Endothelial cell of umbilical vein (primary cell): Measurements from ENCODE around the gene KAZN. TPM values are rescaled to one million over a fixed set of nuclear protein-coding genes. Genes with fewer than 3 reads are reported as not detected.

Experiments
- BruUV-seq: library from RNA; stranded (reverse); fragments of 400-500 nt; replicated peaks from 2 replicates; lab custom pipeline; 2021; lab: Mats Ljungman, UMichigan
- CTCF ChIA-PET: fragments of 300-600, 350-600 bp; sonication (Branson Sonifier 250); formaldehyde crosslinking; loops from one replicate; lab custom pipeline; 2021; ENCODE audit warnings: antibody characterized with exemption, inconsistent platforms; lab: Charles Lee
- POLR2A ChIA-PET: fragments of 300-600, 350-600 bp; sonication (Branson Sonifier 250); formaldehyde crosslinking; loops from one replicate; lab custom pipeline; 2021; ENCODE audit warnings: antibody characterized with exemption, inconsistent platforms; lab: Charles Lee
- DNase-seq: peaks from one replicate; pipeline ENCODE4 v3.0.0-alpha.2; 2011; ENCODE audit warnings: low read depth, low spot score
- FAIRE-seq: peaks from 2 replicates; lab custom pipeline; 2011; peaks lifted over from hg19 to GRCh38; lab: Jason Lieb, UNC
- H2AFZ ChIP-seq: 2 replicates; pipeline ENCODE4 v1.6.0; 2012; ENCODE audit warnings: low read depth, low read length, control low read depth, inconsistent platforms
- H3K27ac ChIP-seq: 2 replicates; pipeline ENCODE4 v1.5.1; 2011; ENCODE audit warnings: low read depth, mild to moderate bottlenecking, control low read depth, low read length, moderate library complexity; ENCODE audit not compliant: insufficient read depth
- H3K27me3 ChIP-seq, 2 experiments: 2 replicates each; pipeline versions ENCODE4 v1.6.0 to v1.6.1; 2011; ENCODE audit warnings: low read length in 2 of 2, mixed read lengths in 1 of 2; ENCODE audit not compliant: control insufficient read depth in 2 of 2, insufficient read depth in 2 of 2
- H3K36me3 ChIP-seq, 2 experiments: 2 replicates in 1 of 2; 3 replicates in 1 of 2; pipeline ENCODE4 v1.5.1; 2011; ENCODE audit warnings: low read length in 2 of 2, mild to moderate bottlenecking in 1 of 2, moderate library complexity in 1 of 2; ENCODE audit not compliant: control insufficient read depth in 2 of 2, insufficient read depth in 2 of 2; ENCODE audit errors: extremely low read depth in 1 of 2
- H3K4me1 ChIP-seq: 3 replicates; pipeline ENCODE4 v1.5.1; 2011; ENCODE audit warnings: mild to moderate bottlenecking, low read length; ENCODE audit not compliant: control insufficient read depth, insufficient read depth; ENCODE audit errors: extremely low read depth
- H3K4me2 ChIP-seq: 2 replicates; pipeline ENCODE4 v1.6.1; 2011; ENCODE audit warnings: low read length, control low read depth, mixed read lengths; ENCODE audit not compliant: insufficient read depth
- H3K4me3 ChIP-seq, 3 experiments: fragments of 200-600 bp in 1 of 3; sonication (generic), shearing (Covaris generic) in 1 of 3; replicated peaks in 1 of 3; 2 replicates each; pipeline ENCODE4 v1.5.1; 2011 to 2016; ENCODE audit warnings: control low read depth in 3 of 3, low read length in 3 of 3, mild to moderate bottlenecking in 2 of 3, inconsistent platforms in 1 of 3, low read depth in 1 of 3, moderate library complexity in 1 of 3; ENCODE audit not compliant: insufficient read depth in 1 of 3
- H3K79me2 ChIP-seq: 2 replicates; pipeline ENCODE4 v1.6.0; 2012; ENCODE audit warnings: low read length, inconsistent platforms; ENCODE audit not compliant: control insufficient read depth, insufficient read depth
- H3K9ac ChIP-seq: replicated peaks from 2 replicates; pipeline ENCODE3; 2011; ENCODE audit warnings: low read length, control low read depth; ENCODE audit not compliant: insufficient read depth; ENCODE audit errors: extremely low read depth
- H3K9me1 ChIP-seq: replicated peaks from 3 replicates; pipeline ENCODE4 v1.6.0; 2011; ENCODE audit warnings: mild to moderate bottlenecking, low read length; ENCODE audit not compliant: control insufficient read depth, insufficient read depth; ENCODE audit errors: extremely low read depth
- H3K9me3 ChIP-seq: replicated peaks from 2 replicates; pipeline ENCODE4 v1.5.1; 2012; ENCODE audit warnings: low read length, inconsistent platforms; ENCODE audit not compliant: control insufficient read depth, insufficient read depth
- H4K20me1 ChIP-seq: replicated peaks from 2 replicates; pipeline ENCODE3; 2011; ENCODE audit warnings: mild to moderate bottlenecking, low read length; ENCODE audit not compliant: control insufficient read depth, insufficient read depth; ENCODE audit errors: extremely low read depth
- EZH2 ChIP-seq: IDR thresholded peaks from 2 replicates; pipeline ENCODE4 v1.6.1; 2012; ENCODE audit warnings: borderline replicate concordance, low read depth, mild to moderate bottlenecking, moderate library complexity, low read length, inconsistent platforms; ENCODE audit not compliant: severe bottlenecking
- FOS ChIP-seq: IDR thresholded peaks from 2 replicates; pipeline ENCODE4 v1.6.1; 2011; ENCODE audit warnings: mild to moderate bottlenecking, low read length, moderate library complexity, borderline replicate concordance; ENCODE audit not compliant: insufficient read depth
- GATA2 ChIP-seq: IDR thresholded peaks from 2 replicates; pipeline ENCODE4 v1.7.0; 2011; ENCODE audit warnings: low read depth, mild to moderate bottlenecking, moderate library complexity, mixed read lengths, low read length; ENCODE audit not compliant: insufficient read length, insufficient read depth
- JUN ChIP-seq: IDR thresholded peaks from 2 replicates; pipeline ENCODE4 v1.6.1; 2011; ENCODE audit warnings: borderline replicate concordance, low read depth; ENCODE audit not compliant: insufficient read length, insufficient read depth
- MYC ChIP-seq: IDR thresholded peaks from one replicate; pipeline ENCODE4 v1.6.1; 2011; ENCODE audit warnings: mild to moderate bottlenecking, low read depth, low read length
- POLR2A ChIP-seq: IDR thresholded peaks from 2 replicates; pipeline ENCODE4 v1.6.1; 2012; ENCODE audit warnings: low read depth, mild to moderate bottlenecking, control low read depth, low read length
- POLR2AphosphoS5 ChIP-seq: IDR thresholded peaks from 2 replicates; pipeline ENCODE4 v1.6.1; 2012; ENCODE audit warnings: low read depth, mild to moderate bottlenecking, control low read depth, low read length, moderate library complexity; ENCODE audit not compliant: insufficient read depth
- dilution Hi-C: fragments of 300-500 bp; cut with MboI; formaldehyde crosslinking; loops from one replicate; pipeline ENCODE4 v1.15.0; 2019; ENCODE audit warnings: low sequenced_read_pairs; ENCODE audit not compliant: extremely low pct_ligation_motif_present
- intact Hi-C: fragments of 100-400 bp; cut with micrococcal nuclease; formaldehyde crosslinking; loops from one replicate; pipeline ENCODE4 v1.10.0; 2022
- polyA plus RNA-seq, 4 experiments: library from polyadenylated mRNA; depleted of rRNA in 3 of 4; stranded (reverse) in 3 of 4; unstranded in 1 of 4; fragments of >200 nt; gene quantifications; 2 replicates each; pipeline versions ENCODE4 v1.2.1 to v1.2.3, GENCODE V29; 2011 to 2012; ENCODE audit warnings: missing spikeins in 1 of 4
- total RNA-seq: library from RNA; stranded (reverse); gene quantifications from 2 replicates; pipeline ENCODE4 v1.2.3, GENCODE V29; 2021
- TF ChIP-seq, protein P1 (sequence below), 2 donors: IDR thresholded peaks; 1 replicate in 1 of 2; 2 replicates in 1 of 2; pipeline ENCODE4 v1.5.1; 2011; ENCODE audit warnings: low read length in 2 of 2, mild to moderate bottlenecking in 2 of 2, moderate library complexity in 2 of 2, control low read depth in 1 of 2, inconsistent platforms in 1 of 2, low read depth in 1 of 2; ENCODE audit not compliant: insufficient read depth in 1 of 2; ENCODE audit errors: extremely low read depth in 1 of 2
- TF ChIP-seq, protein P2 (sequence below): IDR thresholded peaks from 2 replicates; pipeline ENCODE4 v1.6.1; 2011; ENCODE audit not compliant: insufficient read depth, insufficient read length

Gene KAZN
- total and polyA plus RNA-seq, 2 donors (not counting 3 experiments of a cell fraction or from before 2014, with no cell fraction given): 1.6 to 5.8 TPM

DNA sequence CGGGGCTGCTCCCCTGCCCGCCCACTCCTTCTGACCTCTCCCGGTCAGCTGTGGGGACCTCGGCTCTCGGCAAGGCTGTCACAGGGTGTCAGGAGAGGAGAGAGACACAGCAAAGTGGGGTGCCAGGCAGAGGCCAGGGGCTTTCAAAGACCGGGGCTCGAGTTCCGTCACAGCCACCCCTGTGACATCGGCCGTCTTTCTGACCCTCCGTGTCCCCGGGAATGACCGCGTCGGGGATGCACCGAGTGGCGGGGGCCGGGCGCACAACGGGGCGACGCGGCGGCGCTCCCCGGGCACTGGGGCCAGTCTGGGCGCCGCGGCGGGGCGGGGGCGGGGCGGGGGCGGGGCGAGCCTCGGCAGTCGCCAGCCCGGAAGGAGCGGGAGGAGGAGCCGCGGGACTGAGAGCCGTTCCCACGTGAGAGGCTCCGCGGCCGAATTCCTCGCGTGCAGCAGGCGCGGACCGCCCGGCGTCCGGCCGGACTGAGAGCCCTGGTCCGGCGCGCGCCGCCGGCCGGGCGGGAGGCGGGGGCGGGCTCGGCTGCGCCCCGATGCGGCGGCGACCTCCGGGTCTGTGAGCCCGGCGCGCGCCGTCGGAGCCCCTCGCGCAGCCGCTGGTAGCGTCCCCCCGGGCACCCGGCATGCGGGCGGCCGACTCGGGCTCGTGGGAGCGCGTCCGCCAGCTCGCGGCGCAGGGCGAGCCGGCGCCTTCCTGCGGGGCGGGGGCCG, 325.4 kb downstream of the KAZN start:
- H3K79me2 ChIP-seq: no peaks in the 10 kb centered on the region
- peaks cover 8 to 14% of the 10 kb centered on the region in 2 experiments for H3K27me3 ChIP-seq
- intact Hi-C loops (loop anchor here (1.0 to 5.0 kb wide), 4 partner anchors 45 to 147 kb away; no protein-coding TSS in a partner anchor), dilution Hi-C loops (no loop called here)
- peaks cover 5% of the 10 kb centered on the region for H3K4me1 ChIP-seq
- H3K36me3 ChIP-seq: no peaks in the 10 kb centered on the region
- H2AFZ ChIP-seq: peak overlapping the region; percentile 52
- DNase-seq (peak; percentile 20), FAIRE-seq (no peak)
- no peak overlapping the region for H3K4me2 ChIP-seq
- TF ChIP-seq, protein P1, sequence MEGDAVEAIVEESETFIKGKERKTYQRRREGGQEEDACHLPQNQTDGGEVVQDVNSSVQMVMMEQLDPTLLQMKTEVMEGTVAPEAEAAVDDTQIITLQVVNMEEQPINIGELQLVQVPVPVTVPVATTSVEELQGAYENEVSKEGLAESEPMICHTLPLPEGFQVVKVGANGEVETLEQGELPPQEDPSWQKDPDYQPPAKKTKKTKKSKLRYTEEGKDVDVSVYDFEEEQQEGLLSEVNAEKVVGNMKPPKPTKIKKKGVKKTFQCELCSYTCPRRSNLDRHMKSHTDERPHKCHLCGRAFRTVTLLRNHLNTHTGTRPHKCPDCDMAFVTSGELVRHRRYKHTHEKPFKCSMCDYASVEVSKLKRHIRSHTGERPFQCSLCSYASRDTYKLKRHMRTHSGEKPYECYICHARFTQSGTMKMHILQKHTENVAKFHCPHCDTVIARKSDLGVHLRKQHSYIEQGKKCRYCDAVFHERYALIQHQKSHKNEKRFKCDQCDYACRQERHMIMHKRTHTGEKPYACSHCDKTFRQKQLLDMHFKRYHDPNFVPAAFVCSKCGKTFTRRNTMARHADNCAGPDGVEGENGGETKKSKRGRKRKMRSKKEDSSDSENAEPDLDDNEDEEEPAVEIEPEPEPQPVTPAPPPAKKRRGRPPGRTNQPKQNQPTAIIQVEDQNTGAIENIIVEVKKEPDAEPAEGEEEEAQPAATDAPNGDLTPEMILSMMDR (IDR thresholded peaks at IDR 0.05; ENCODE audit: extremely low read depth in 1 of 2, insufficient read depth in 1 of 2, low read depth in 1 of 2, low read length in 2 of 2): no peak
- TF ChIP-seq, protein P2, sequence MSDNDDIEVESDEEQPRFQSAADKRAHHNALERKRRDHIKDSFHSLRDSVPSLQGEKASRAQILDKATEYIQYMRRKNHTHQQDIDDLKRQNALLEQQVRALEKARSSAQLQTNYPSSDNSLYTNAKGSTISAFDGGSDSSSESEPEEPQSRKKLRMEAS: no peak
- no peak for TF ChIP-seq EZH2
- TF ChIP-seq POLR2A: no peak
- TF ChIP-seq FOS: no peak
- TF ChIP-seq JUN: no peak
- TF ChIP-seq POLR2AphosphoS5: no peak
- TF ChIP-seq GATA2: no peak
- TF ChIP-seq MYC: no peak
- peak overlapping the region in 1 of 3 experiments; percentile 62 for H3K4me3 ChIP-seq
- H3K9me3 ChIP-seq: no peaks in the 10 kb centered on the region
- no TSS peak for BruUV-seq
- ChIA-PET CTCF (interaction anchor here (1.4 kb wide), 1 partner anchor 104 kb away, joined by 13 read pairs; no protein-coding TSS in a partner anchor), POLR2A (no interaction called here)
- no peaks in the 10 kb centered on the region for H3K9me1 ChIP-seq
- H3K9ac ChIP-seq: no peak overlapping the region
- H4K20me1 ChIP-seq: no peaks in the 10 kb centered on the region
- H3K27ac ChIP-seq: no peak overlapping the region
